ENCODE results near the gene DRD2.

- no peak for TF ChIP-seq CTCF (IDR thresholded peaks at IDR 0.05)
- no peak for TF ChIP-seq POLR2A (IDR thresholded peaks at IDR 0.05)
Measured at GRCh38 chr11:113462830-113463229, 12.4 kb downstream of the DRD2 start.
